RWPE1 (cell line): Measurements from ENCODE around the gene NUDT1.

ENCODE experiments used
- CTCF ChIA-PET: fragments of 350-600 bp; sonication (Branson Sonifier 250); formaldehyde crosslinking; extraction: SDS; loops from one replicate; lab custom pipeline; 2021; lab: Yijun Ruan, JAX
- POLR2A ChIA-PET: fragments of 400-600 bp; formaldehyde crosslinking; extraction: SDS; loops from one replicate; lab custom pipeline; 2020; ENCODE audit warnings: antibody characterized with exemption; ENCODE audit not compliant: low non-redundant PET; lab: Yijun Ruan, JAX
- DNase-seq: peaks from one replicate; pipeline ENCODE4 v3.0.0; 2012; ENCODE audit warnings: low spot score
- H3K27ac ChIP-seq: fragments of 450-650 bp; 2 replicates; pipeline ENCODE4 v1.5.1; 2017
- CTCF ChIP-seq: fragments of 450-650 bp; conservative IDR thresholded peaks from 2 replicates; pipeline ENCODE4 v1.5.1; 2017; ENCODE audit warnings: low read depth, mild to moderate bottlenecking

NUDT1 gene

GRCh38 chr7:2257651-2258050, 15.6 kb downstream of the NUDT1 start:
- DNase-seq, result no peak
- ChIA-PET POLR2A (no interaction called here), CTCF (no interaction called here)
- no peak for TF ChIP-seq CTCF
- H3K27ac ChIP-seq, result no peak overlapping the region

- H3K27ac ChIP-seq, result no peak overlapping the region
- no peak for TF ChIP-seq CTCF
- no peak for DNase-seq
- ChIA-PET POLR2A (no interaction called here), CTCF (no interaction called here)
Measured at GRCh38 chr7:2258661-2259365, 16.8 kb downstream of the NUDT1 start.

GRCh38 chr7:2259480-2259879, 17.5 kb downstream of the NUDT1 start:
- CTCF ChIA-PET, result no interaction called here
- no peak overlapping the region for H3K27ac ChIP-seq
- POLR2A ChIA-PET, result no interaction called here
- DNase-seq, result no peak
- no peak for TF ChIP-seq CTCF

- peak overlapping the region; percentile 4; the same call in 1 of the 2 replicates for H3K27ac ChIP-seq
- ChIA-PET CTCF (no interaction called here), POLR2A (no interaction called here)
- DNase-seq, result peak; percentile 94
- no peak for TF ChIP-seq CTCF
Measured at GRCh38 chr7:2260820-2261219, 18.8 kb downstream of the NUDT1 start.

- DNase-seq, result no peak
- H3K27ac ChIP-seq, result no peak overlapping the region
- ChIA-PET POLR2A (no interaction called here), CTCF (interaction anchor here (0.7 kb wide), 1 partner anchor 31 kb away, joined by 3 read pairs; no protein-coding TSS in a partner anchor)
- TF ChIP-seq CTCF, result no peak
Measured at GRCh38 chr7:2261611-2262010, 19.6 kb downstream of the NUDT1 start.

GRCh38 chr7:2263176-2263575, 21.1 kb downstream of the NUDT1 start:
- no peak for TF ChIP-seq CTCF
- no peak overlapping the region for H3K27ac ChIP-seq
- CTCF ChIA-PET, result no interaction called here
- POLR2A ChIA-PET, result no interaction called here
- no peak for DNase-seq
